Activated CD8-positive, alpha-beta T cell treated with anti-CD3 and anti-CD28 coated beads, Interleukin-2, amount 10 ng/mL, durations not matched to agents 7 days and 5 days (primary cell): ENCODE results near the gene IQSEC3. TPM values are rescaled to one million over a fixed set of nuclear protein-coding genes. Genes with fewer than 3 reads are reported as not detected.
A peak's percentile ranks its signal among the peaks of the same experiment; 100 is the strongest.

Source experiments
- ATAC-seq: fragments of 150-1000 bp; cut with Tn5 transposase; one replicate; pipeline ENCODE4 v1.10.0; 2021; ENCODE audit warnings: moderate library complexity
- CTCF ChIA-PET: fragments of 350-600 bp; sonication (Branson Sonifier 250); formaldehyde crosslinking; loops from one replicate; lab custom pipeline; 2021; ENCODE audit warnings: antibody characterized with exemption; lab: Charles Lee
- POLR2A ChIA-PET: fragments of 350-600 bp; sonication (Branson Sonifier 250); formaldehyde crosslinking; loops from one replicate; lab custom pipeline; 2021; ENCODE audit warnings: antibody characterized with exemption; lab: Charles Lee
- DNase-seq: peaks from one replicate; pipeline ENCODE4 v3.0.0-alpha.2; 2020
- H3K27ac Mint-ChIP-seq: one replicate; pipeline ENCODE4 v1.8.0; 2021; ENCODE audit warnings: mild to moderate bottlenecking, mixed read lengths
- H3K27me3 Mint-ChIP-seq: one replicate; pipeline ENCODE4 v1.8.0; 2021; ENCODE audit warnings: low read depth, mixed read lengths
- H3K36me3 Mint-ChIP-seq: one replicate; pipeline ENCODE4 v1.8.0; 2021; ENCODE audit warnings: low read depth, mixed read lengths
- H3K4me1 Mint-ChIP-seq: one replicate; pipeline ENCODE4 v1.8.0; 2021; ENCODE audit warnings: low read depth, mixed read lengths
- H3K4me3 Mint-ChIP-seq: one replicate; pipeline ENCODE4 v1.8.0; 2021; ENCODE audit warnings: mild to moderate bottlenecking, mixed read lengths
- H3K9me3 Mint-ChIP-seq: one replicate; pipeline ENCODE4 v1.8.0; 2022; ENCODE audit warnings: mixed read lengths; ENCODE audit not compliant: insufficient read depth
- total RNA-seq, 2 experiments: library from RNA; stranded (reverse); gene quantifications; one replicate each; pipeline ENCODE4 v1.2.3, GENCODE V29; 2021

IQSEC3 gene
- total RNA-seq, 2 experiments from 2014 or later: 1.7 to 2.6 TPM

DNA sequence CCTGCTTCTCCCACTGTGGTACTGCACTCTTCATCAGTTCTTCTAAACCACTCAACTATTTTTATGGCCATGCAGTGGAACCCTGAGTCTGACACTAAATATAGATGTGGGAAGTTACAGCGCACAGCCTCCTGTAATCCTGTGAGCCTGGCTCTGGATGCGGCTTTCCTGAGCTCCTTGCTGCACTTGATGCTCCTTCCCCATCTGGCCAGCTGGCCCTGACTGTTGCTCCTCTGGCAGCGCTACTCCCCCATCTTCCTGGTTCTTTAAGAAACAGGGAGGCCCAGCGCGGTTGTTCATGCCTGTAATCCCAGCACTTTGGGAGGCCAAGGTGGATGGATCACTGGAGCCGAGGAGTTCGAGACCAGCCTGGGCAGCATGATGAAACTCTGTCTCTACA is 24.6 kb downstream of the IQSEC3 start:
- H3K4me1 Mint-ChIP-seq: no peaks in the 10 kb centered on the region
- H3K9me3 Mint-ChIP-seq: peaks cover 6% of the 10 kb centered on the region
- peaks cover 8% of the 10 kb centered on the region for H3K27me3 Mint-ChIP-seq
- H3K27ac Mint-ChIP-seq: no peak overlapping the region
- H3K36me3 Mint-ChIP-seq: no peaks in the 10 kb centered on the region
- CTCF ChIA-PET: no interaction called here
- DNase-seq (no peak), ATAC-seq (no peak)
- POLR2A ChIA-PET: no interaction called here
- no peak overlapping the region for H3K4me3 Mint-ChIP-seq

DNA sequence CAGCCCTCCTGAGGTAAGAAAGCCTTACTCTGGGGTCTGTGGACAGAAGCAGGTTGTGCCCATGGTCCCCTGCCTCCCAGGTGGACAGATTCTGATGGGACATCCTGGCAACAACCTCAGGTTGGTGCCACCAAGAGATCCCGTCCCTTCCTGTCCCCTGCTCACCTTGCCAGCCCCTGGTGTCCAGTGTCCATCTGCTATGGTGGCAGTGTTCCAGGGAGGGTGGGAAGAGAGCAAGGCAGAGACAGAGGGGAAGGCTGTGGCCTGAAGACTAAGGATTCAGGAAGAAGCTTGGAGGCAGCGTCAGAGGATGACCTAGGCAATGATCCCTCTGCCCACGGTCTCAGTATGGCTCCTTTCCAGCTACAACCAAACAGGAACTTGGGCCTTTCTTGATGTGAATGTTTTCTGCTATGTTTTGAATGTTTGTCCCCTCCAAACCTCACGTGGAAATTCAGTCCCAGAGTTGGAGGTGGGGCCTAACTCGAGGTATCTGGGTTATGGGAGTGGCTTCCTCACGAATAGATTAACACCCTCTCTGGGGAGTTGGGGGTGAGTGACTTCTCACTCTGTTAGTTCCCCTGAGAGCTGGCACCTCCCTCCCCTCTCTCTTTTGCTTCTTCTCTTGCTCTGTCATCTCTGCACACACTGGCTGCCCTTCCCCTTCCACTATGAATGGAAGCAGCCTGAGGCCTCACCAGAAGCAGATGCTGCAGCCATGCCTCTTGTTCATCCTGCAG is 26.9 kb downstream of the IQSEC3 start:
- Mint-ChIP-seq H3K9me3 (peaks cover 6% of the 10 kb centered on the region), H3K36me3 (no peaks in the 10 kb centered on the region), H3K27me3 (peaks cover 8% of the 10 kb centered on the region), H3K27ac (no peak overlapping the region), H3K4me3 (no peak overlapping the region), H3K4me1 (no peaks in the 10 kb centered on the region)
- ChIA-PET CTCF (no interaction called here), POLR2A (no interaction called here)
- no peak for ATAC-seq
- no peak for DNase-seq

DNA sequence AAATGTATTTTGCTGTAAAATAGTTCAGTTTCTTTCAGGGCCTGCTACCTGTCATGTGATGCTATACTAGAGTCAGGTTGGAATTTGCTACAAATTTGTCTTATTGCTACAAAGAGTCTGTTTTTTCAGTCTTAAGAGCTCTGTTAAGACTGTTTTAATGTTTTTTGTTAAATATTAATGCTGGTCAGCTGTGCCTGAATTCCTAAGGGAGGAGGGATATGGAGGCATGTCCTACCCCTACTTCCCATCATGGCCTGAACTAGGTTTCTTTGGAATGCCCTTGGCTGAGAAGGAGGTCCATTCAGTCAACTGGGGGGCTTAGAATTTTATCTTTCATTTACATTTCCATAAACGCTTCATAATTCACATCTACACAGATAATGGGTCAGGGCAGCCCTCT is 30.0 kb downstream of the IQSEC3 start:
- Mint-ChIP-seq H3K36me3 (no peaks in the 10 kb centered on the region), H3K4me3 (no peak overlapping the region), H3K4me1 (no peaks in the 10 kb centered on the region), H3K27ac (no peak overlapping the region), H3K9me3 (peaks cover 3% of the 10 kb centered on the region), H3K27me3 (peaks cover 8% of the 10 kb centered on the region)
- DNase-seq (no peak), ATAC-seq (no peak)
- ChIA-PET POLR2A (no interaction called here), CTCF (no interaction called here)

DNA sequence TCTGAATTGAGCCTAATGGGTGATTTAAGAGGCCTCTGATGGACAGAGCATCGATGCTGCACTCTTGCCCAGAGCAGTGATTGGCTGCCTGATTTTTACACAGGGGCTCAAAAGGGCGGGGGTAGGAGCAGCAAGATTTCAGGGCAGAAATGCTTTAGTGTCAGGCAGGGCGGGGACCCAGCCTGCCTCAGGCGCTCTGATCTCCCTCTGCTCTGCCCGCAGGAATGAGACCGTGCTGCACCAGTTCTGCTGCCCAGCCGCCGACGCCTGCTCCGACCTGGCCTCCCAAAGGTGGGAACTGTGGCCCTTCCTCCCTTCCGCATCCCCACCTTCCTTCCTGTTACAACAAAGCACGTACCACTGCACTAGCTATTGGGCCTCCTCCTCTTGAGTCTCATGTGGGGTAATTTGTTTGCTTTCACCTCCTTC is 32.4 kb downstream of the IQSEC3 start:
- POLR2A ChIA-PET: no interaction called here
- H3K4me3 Mint-ChIP-seq: no peak overlapping the region
- peaks cover 8% of the 10 kb centered on the region for H3K27me3 Mint-ChIP-seq
- no peak overlapping the region for H3K27ac Mint-ChIP-seq
- ATAC-seq (no peak), DNase-seq (no peak)
- H3K4me1 Mint-ChIP-seq: peaks cover 2% of the 10 kb centered on the region
- CTCF ChIA-PET: no interaction called here
- H3K9me3 Mint-ChIP-seq: no peaks in the 10 kb centered on the region
- no peaks in the 10 kb centered on the region for H3K36me3 Mint-ChIP-seq

DNA sequence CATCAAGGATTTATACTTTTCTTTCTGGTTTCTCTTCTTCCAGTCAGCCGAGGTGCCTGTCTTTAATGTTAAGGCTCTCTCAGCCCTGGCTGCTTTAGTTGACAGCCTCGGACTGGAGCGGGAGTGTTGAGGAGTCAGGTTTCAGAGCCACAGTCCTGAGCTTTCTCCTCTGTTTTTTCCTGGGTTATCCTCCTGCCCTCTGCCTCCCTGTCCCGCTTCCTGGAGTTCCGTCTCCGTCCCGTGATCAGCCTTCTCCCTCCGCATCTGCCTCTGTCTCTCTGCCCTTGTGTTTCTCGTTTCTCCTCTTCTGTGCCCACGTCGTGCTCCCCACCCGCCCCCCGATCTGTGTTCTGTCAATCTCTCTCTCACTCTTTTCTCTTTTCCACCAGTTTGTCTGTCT is 33.0 kb downstream of the IQSEC3 start:
- Mint-ChIP-seq H3K27me3 (peaks cover 8% of the 10 kb centered on the region), H3K4me3 (no peak overlapping the region), H3K36me3 (no peaks in the 10 kb centered on the region), H3K27ac (no peak overlapping the region), H3K4me1 (peaks cover 7% of the 10 kb centered on the region), H3K9me3 (peaks cover 4% of the 10 kb centered on the region)
- ATAC-seq (no peak), DNase-seq (no peak)
- ChIA-PET CTCF (no interaction called here), POLR2A (no interaction called here)

DNA sequence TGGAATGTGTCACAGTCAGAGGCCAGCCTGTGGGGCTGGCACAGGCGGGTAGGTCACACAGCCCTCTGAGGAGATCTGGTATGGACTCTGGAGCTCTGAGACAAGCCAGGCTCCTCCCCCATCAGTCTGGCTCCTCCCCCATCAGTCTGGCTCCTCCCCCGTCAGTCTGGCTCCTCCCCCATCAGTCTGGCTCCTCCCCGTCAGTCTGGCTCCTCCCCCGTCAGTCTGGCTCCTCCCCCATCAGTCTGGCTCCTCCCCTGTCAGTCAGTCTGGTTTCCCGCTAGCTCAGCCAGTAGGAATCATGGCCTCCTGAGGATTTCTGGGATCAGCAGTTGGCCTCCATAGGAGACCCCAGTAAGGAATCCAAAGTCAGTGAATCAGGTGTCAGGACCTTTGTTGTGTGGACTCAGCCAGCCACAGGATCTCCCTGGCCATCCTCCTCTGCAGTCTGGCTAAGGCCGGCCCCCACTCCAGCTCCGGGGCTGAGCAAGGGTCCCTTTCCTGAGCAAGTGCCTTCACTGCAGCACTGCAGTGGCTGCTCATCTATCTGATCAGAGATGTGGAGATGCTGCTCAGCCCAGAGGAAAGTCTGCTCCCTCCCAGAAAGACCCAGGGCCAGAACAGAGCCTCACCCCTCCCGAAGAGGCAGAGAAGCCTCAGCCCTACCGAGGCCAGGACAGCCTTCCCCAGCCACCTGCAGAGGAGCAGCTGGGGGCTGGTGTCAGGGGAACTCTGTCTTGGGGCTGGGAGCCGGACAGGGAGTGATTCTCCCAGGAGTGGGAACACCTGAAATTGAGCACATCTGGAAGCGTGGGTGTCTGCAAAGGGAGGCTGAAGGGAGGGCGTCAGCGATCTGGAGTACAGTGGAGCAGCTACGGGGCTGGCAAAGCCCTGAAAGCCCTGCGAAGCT is 35.7 kb downstream of the IQSEC3 start:
- H3K36me3 Mint-ChIP-seq: no peaks in the 10 kb centered on the region
- H3K4me3 Mint-ChIP-seq: no peak overlapping the region
- DNase-seq (no peak), ATAC-seq (peak; percentile 46)
- CTCF ChIA-PET: no interaction called here
- POLR2A ChIA-PET: interaction anchor here (0.6 kb wide), 1 partner anchor 157 kb away, joined by 3 read pairs; no protein-coding TSS in a partner anchor
- peaks cover 4% of the 10 kb centered on the region for H3K9me3 Mint-ChIP-seq
- peaks cover 7% of the 10 kb centered on the region for H3K4me1 Mint-ChIP-seq
- no peak overlapping the region for H3K27ac Mint-ChIP-seq
- peaks cover 4% of the 10 kb centered on the region for H3K27me3 Mint-ChIP-seq

DNA sequence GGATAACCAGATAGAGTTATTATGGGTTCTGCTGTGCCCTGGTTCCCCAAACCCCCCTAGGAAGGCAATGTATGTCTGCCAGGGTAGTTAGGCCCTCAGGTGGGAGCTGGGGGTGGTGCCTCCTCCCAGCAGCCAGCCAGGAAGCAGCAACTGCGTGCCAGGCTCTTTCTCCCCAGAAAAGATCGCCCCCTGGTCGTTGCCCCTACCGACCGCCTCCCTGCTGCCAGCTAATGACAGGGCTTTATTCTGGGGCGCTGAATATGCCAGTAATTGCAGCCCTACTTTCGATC is 36.3 kb downstream of the IQSEC3 start:
- DNase-seq (no peak), ATAC-seq (no peak)
- ChIA-PET POLR2A (no interaction called here), CTCF (no interaction called here)
- Mint-ChIP-seq H3K36me3 (no peaks in the 10 kb centered on the region), H3K27ac (no peak overlapping the region), H3K4me1 (peaks cover 7% of the 10 kb centered on the region), H3K27me3 (peaks cover 4% of the 10 kb centered on the region), H3K4me3 (no peak overlapping the region), H3K9me3 (peaks cover 4% of the 10 kb centered on the region)

DNA sequence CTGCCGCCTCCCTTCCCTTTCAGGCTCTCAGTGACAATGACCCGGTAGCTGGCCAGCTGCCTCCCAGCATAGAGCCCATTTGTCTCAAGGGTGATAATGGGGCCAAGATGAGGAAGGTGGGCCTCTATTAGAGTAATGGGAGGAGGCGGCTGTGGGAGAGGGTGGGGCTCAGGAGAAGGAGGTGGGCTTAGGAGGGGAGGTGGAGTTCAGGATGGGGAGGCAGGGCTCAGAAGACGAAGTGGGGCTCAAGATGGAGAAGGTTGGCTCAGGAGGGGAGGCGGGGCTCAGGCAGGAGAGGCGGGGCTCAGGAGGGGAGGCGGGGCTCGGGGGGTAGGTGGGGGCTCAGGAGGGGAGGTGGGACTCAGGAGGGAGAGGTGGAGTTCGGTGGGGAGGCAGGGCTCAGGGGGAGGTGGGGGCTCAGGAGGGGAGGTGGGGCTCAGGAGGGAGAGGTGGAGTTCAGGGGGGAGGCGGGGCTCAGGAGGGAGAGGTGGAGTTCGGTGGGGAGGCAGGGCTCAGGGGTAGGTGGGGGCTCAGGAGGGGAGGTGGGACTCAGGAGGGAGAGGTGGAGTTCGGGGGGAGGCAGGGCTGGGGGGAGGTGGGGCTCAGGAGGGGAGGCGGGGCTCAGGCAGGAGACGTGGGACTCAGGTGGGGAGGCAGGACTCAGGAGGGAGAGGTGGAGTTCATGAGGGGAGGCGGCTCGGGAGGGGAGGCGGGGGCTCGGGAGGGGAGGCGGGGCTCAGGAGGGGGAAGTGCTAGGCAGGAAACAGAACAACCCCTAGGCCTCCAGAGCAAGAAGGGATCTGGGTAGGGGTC is 36.8 kb downstream of the IQSEC3 start:
- Mint-ChIP-seq H3K9me3 (peaks cover 4% of the 10 kb centered on the region), H3K27ac (no peak overlapping the region)
- no peak for ATAC-seq

DNA sequence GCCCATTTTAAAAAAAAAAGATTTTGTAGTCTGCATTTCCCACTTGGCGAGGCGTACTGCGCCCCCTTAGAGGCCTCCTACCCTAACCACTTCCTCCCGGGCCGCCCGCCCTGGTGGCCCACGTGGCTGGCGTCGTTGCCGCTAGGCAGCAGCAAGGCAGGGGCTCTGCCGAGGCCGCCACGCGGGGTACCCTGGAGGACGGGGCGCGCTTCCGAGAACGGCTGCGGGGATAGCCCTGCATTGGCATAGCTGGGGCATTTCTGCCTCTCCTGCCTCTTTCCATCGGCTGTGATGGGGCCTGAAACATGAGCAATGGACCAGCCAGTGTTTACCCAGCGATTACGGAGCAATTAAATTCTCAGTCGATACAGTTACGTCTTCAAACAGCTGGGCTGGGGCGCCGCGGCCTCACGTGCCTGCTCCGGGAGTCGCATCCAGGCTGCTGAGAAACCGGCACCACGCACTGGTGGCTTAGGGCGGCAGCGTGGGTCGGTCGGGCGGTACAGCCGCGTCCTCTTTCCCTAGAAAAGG is 38.0 kb downstream of the IQSEC3 start:
- H3K4me3 Mint-ChIP-seq: no peak overlapping the region
- DNase-seq (peak; percentile 44), ATAC-seq (peak; percentile 24)
- H3K9me3 Mint-ChIP-seq: peaks cover 4% of the 10 kb centered on the region
- H3K27ac Mint-ChIP-seq: no peak overlapping the region
- peaks cover 11% of the 10 kb centered on the region for H3K4me1 Mint-ChIP-seq
- CTCF ChIA-PET: no interaction called here
- peaks cover 4% of the 10 kb centered on the region for H3K27me3 Mint-ChIP-seq
- H3K36me3 Mint-ChIP-seq: no peaks in the 10 kb centered on the region
- POLR2A ChIA-PET: no interaction called here

More for the DNA sequence above, 36.8 kb downstream of the IQSEC3 start:
- DNase-seq: no peak
- Mint-ChIP-seq H3K4me1 (peaks cover 7% of the 10 kb centered on the region), H3K4me3 (no peak overlapping the region), H3K36me3 (no peaks in the 10 kb centered on the region), H3K27me3 (peaks cover 4% of the 10 kb centered on the region)
- ChIA-PET POLR2A (no interaction called here), CTCF (no interaction called here)

DNA sequence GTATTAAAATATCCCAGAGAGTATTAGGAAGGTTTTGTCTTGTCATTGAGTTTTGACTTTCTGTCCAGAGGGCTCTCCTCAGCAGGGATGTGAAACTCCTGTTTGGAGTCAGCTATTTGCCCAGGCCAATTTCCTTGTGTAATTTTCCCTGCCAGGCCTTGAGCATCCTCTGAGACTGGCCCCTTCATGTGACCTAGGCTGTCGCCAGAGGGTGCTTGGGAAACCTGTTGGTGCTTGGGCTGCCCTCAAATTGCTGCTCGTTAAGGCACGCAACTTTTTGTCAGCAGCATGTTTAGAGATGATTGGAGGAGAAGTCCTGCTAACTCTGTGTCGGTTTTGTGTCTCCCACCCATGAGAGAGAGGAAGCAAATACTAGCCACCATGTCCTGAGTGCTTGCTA is 39.1 kb downstream of the IQSEC3 start:
- ChIA-PET CTCF (no interaction called here), POLR2A (no interaction called here)
- peaks cover 4% of the 10 kb centered on the region for H3K9me3 Mint-ChIP-seq
- ATAC-seq (no peak), DNase-seq (no peak)
- H3K36me3 Mint-ChIP-seq: no peaks in the 10 kb centered on the region
- H3K4me3 Mint-ChIP-seq: no peak overlapping the region
- no peak overlapping the region for H3K27ac Mint-ChIP-seq
- no peaks in the 10 kb centered on the region for H3K27me3 Mint-ChIP-seq
- H3K4me1 Mint-ChIP-seq: peaks cover 16% of the 10 kb centered on the region

DNA sequence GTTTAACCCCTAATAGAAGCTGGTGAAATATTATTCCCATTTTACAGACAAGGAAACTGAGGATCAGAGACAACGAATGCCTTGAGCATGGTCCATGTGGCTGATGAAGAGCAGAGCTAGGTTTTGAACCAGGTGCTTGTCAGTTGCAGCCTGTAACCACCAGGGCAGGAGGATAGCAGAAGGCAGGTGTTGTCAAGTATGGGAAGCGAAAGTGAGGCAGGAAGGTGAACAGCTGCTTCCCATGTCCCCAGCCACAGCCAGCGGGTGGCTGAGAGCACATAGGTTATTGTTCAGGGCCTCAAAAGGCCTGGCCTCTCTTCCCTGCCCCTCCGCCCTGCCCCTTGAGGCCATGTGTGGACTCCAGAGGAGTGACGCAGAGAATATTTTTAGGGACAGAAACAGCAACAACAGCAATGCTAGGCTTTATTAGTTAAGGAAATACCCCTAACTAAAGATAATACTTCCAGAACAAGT is 39.6 kb downstream of the IQSEC3 start:
- POLR2A ChIA-PET: no interaction called here
- peaks cover 16% of the 10 kb centered on the region for H3K4me1 Mint-ChIP-seq
- ATAC-seq: no peak
- H3K4me3 Mint-ChIP-seq: no peak overlapping the region
- no peaks in the 10 kb centered on the region for H3K36me3 Mint-ChIP-seq
- no peak overlapping the region for H3K27ac Mint-ChIP-seq
- no peak for DNase-seq
- H3K9me3 Mint-ChIP-seq: peaks cover 4% of the 10 kb centered on the region
- CTCF ChIA-PET: interaction anchor here (0.7 to 0.8 kb wide), 2 partner anchors 12 to 114 kb away, joined by 3 read pairs; no protein-coding TSS in a partner anchor
- H3K27me3 Mint-ChIP-seq: no peaks in the 10 kb centered on the region
